Psoas muscle (tissue), 8 donors: ENCODE measurements around the gene SLC25A51. TPM values are rescaled to one million over a fixed set of nuclear protein-coding genes. Genes with fewer than 3 reads are reported as not detected.
A peak's percentile ranks its signal among the peaks of the same experiment; 100 is the strongest.

Source experiments
- ATAC-seq, 4 donors: fragments of 200-7000 bp; cut with Tn5 transposase; one replicate each; pipeline ENCODE4 v1.9.1; 2020; ENCODE audit warnings: moderate library complexity in 3 of 4, mild to moderate bottlenecking in 2 of 4
- DNase-seq, 2 donors: peaks; one replicate each; pipeline ENCODE4 v3.0.0-alpha.2; 2020
- H3K27ac ChIP-seq: fragments of 200-600 bp; one replicate; pipeline ENCODE4 v1.8.0; 2022
- H3K27me3 ChIP-seq, 3 donors: fragments of 200-600 bp in 1 of 3; one replicate each; pipeline versions ENCODE4 v1.6.1 to v1.8.0; 2013 to 2022; ENCODE audit warnings: low read length in 2 of 3, mild to moderate bottlenecking in 2 of 3, moderate library complexity in 1 of 3; ENCODE audit not compliant: insufficient read depth in 3 of 3
- H3K36me3 ChIP-seq, 2 donors: fragments of 200-600 bp in 1 of 2; one replicate each; pipeline versions ENCODE4 v1.6.1 to v1.8.0; 2013 to 2022; ENCODE audit warnings: low read depth in 1 of 2, mild to moderate bottlenecking in 1 of 2, moderate library complexity in 1 of 2; ENCODE audit not compliant: insufficient read depth in 1 of 2
- H3K4me1 ChIP-seq: fragments of 200-600 bp; one replicate; pipeline ENCODE4 v1.8.0; 2022
- H3K4me3 ChIP-seq: fragments of 200-600 bp; one replicate; pipeline ENCODE4 v1.8.0; 2022; ENCODE audit warnings: mild to moderate bottlenecking
- H3K9me3 ChIP-seq: fragments of 200-600 bp; one replicate; pipeline ENCODE4 v1.8.0; 2022
- WGBS, 3 donors: extraction: QIAGEN DNeasy Blood & Tissue Kit; methylation state at CpG; one replicate each; pipeline versions ENCODE4 v1.1.6 to v1.1.7; 2013; 5-methylcytosine and 5-hydroxymethylcytosine counted together
- intact Hi-C, 2 donors: fragments of 100-400 bp; cut with DNase I; formaldehyde crosslinking; loops; one replicate each; pipeline versions ENCODE4 v1.11.0 to v1.14.2; 2022
- polyA plus RNA-seq, 3 donors: library from polyadenylated mRNA; stranded (reverse); fragments of 200-250 nt; gene quantifications; one replicate each; pipeline ENCODE4 v1.2.3, GENCODE V29; 2013
- total RNA-seq, 4 donors: library from RNA; stranded (reverse); fragmentation: NEBNext Ultra II Directional in 2 of 4; extraction: Animal tissue kit (Norgen Biotek cat#: 25700) in 2 of 4; gene quantifications; one replicate each; pipeline versions ENCODE4 v1.2.1 to v1.2.4, GENCODE V29; 2021 to 2023
- TF ChIP-seq, protein P1 (sequence below): fragments of 200-600 bp; IDR thresholded peaks from one replicate; pipeline ENCODE4 v1.8.0; 2022; ENCODE audit warnings: antibody characterized with exemption
- donor health status: healthy with polysubstance abuse.
- donor health status: DM: no; HTN: no; CAD: no; lungs with moderate emphysema.
- donor health status: Bipolar disorder and iron deficiency.
- donor health status: healthy.
- donor health status: DM: yes; HTN: yes; CAD: no.
- donor health status: DM: no; HTN: no; CAD: no.
- donor health status: DM: no; HTN: no; CAD: no.
- donor health status: DM: yes; HTN: yes; CAD: no.

SLC25A51 gene
- total and polyA plus RNA-seq, 7 donors: 8.4 to 25.3 (median 18.4) TPM

DNA sequence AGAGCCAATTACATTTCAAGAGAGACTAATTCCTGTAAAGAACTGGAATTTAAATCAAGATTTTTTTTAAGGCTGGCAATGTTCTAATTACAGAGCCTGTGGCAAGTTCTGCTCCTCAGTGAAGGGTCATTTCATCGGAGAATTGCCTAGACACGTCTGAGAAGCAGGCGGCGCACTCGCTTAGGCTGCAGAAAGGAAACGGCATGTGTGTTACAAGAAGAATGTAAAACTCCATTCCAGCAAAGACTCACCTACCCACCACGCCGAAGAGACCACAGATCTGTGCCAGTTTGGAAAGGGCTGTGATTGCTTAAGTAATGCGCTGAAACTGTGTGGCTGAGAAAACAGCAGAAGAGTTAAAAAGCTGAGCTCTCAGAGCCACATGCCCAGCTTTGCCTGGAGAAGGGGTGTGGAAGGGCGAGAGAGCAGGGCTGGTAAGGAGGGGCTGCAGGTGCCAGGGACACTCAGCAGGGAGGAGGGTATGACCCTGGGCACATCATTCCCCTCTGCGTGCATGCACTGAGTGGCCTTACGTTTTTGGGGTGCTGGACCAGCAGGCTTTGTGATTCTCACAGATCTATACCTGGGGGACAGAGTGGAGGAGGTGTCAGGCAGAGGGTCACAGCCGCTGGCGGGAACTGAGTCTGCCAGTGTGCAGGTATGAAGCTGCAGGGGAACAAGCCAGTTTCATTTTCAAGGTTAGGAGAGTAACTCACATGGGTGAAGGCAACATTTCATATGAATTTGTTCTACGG is 17.8 kb upstream of the SLC25A51 start:
- ATAC-seq: no peak

DNA sequence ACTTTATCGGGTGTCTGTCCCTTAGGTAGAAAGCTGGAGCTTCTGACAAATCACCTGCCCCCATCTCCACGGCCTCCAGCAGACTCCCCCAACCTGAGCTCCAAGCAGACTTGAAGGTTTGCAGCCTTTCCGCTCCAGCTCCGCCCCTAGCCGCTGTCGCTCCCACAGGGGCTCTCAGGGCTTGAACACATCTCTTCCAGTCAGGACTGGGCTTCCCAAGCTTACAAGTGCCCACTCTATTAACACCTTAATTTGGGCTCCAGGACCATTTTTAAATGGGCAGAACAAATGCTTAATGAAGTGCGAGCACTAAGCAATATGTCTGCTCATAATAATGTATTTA is 17.2 kb upstream of the SLC25A51 start:
- Histone ChIP-seq H3K27me3 (no peaks in the 10 kb centered on the region), H3K27ac (no peak overlapping the region), H3K36me3 (peaks cover 2 to 9% of the 10 kb centered on the region in 2 donors), H3K9me3 (no peaks in the 10 kb centered on the region), H3K4me1 (peaks cover under 1% of the 10 kb centered on the region), H3K4me3 (no peak overlapping the region)
- TF ChIP-seq, protein P1, sequence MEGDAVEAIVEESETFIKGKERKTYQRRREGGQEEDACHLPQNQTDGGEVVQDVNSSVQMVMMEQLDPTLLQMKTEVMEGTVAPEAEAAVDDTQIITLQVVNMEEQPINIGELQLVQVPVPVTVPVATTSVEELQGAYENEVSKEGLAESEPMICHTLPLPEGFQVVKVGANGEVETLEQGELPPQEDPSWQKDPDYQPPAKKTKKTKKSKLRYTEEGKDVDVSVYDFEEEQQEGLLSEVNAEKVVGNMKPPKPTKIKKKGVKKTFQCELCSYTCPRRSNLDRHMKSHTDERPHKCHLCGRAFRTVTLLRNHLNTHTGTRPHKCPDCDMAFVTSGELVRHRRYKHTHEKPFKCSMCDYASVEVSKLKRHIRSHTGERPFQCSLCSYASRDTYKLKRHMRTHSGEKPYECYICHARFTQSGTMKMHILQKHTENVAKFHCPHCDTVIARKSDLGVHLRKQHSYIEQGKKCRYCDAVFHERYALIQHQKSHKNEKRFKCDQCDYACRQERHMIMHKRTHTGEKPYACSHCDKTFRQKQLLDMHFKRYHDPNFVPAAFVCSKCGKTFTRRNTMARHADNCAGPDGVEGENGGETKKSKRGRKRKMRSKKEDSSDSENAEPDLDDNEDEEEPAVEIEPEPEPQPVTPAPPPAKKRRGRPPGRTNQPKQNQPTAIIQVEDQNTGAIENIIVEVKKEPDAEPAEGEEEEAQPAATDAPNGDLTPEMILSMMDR: no peak
- no peak for ATAC-seq
- WGBS, 3 donors: 81 to 92% (median 90%) methylated on average over 7 of the region's 7 CpGs
- DNase-seq: no peak
- intact Hi-C loops: loop anchor here in 1 of 2 donors (5.0 kb wide), 1 partner anchor 96 kb away; no protein-coding TSS in a partner anchor

More for the DNA sequence above, 17.8 kb upstream of the SLC25A51 start:
- no peak overlapping the region for H3K4me3 ChIP-seq
- no peaks in the 10 kb centered on the region for H3K27me3 ChIP-seq
- WGBS, 3 donors: 84 to 89% (median 88%) methylated on average over 15 of the region's 15 CpGs
- TF ChIP-seq, protein P1: no peak
- H3K4me1 ChIP-seq: no peaks in the 10 kb centered on the region
- no peaks in the 10 kb centered on the region for H3K9me3 ChIP-seq
- no peak overlapping the region for H3K27ac ChIP-seq
- DNase-seq: no peak
- H3K36me3 ChIP-seq: peaks cover 2 to 9% of the 10 kb centered on the region in 2 donors
- intact Hi-C loops: loop anchor here in 1 of 2 donors (5.0 kb wide), 1 partner anchor 96 kb away; no protein-coding TSS in a partner anchor

DNA sequence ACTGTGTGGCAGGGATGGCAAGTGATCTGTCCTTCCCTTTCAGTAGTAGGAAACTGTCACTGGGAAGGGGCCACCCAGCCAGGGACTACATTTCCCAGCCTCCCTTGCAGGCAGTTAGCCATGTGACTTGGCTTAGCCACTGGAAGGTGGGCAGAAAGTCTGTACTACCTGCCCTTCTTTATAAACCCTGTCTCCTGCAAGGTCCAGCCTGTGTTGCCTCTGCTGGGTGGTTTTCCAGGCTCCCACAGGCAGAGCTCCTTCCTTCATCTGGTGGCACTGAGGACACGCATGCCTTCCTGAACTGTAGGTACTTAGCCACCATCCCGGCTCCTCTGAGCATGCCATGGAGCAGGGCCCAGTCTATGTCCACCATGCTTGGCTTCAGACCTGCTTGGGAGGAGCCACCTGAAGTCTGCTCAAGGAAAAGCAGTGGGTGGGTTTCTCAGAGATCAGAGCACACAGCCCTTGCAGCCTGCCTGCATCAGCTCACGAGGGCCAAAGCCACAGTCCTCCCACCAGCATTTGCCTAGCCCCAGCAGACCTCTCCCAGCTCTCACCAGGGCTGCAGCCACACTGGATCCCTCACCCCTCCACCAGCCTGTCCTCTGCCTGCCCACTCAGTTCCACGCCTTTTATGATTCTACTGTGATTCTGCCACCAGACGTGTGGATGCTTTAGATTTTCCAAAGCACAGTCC is 16.7 kb upstream of the SLC25A51 start:
- peaks cover 2 to 9% of the 10 kb centered on the region in 2 donors for H3K36me3 ChIP-seq
- intact Hi-C loops: loop anchor here in 1 of 2 donors (5.0 kb wide), 1 partner anchor 97 kb away; no protein-coding TSS in a partner anchor
- DNase-seq (no peak), ATAC-seq (peak in 1 of 4 donors; percentile 50)
- peaks cover 4% of the 10 kb centered on the region for H3K4me1 ChIP-seq
- H3K4me3 ChIP-seq: no peak overlapping the region
- no peaks in the 10 kb centered on the region for H3K9me3 ChIP-seq
- TF ChIP-seq, protein P1: no peak
- H3K27ac ChIP-seq: no peak overlapping the region
- no peaks in the 10 kb centered on the region for H3K27me3 ChIP-seq
- WGBS, 3 donors: 82 to 90% (median 89%) methylated on average over 5 of the region's 5 CpGs

DNA sequence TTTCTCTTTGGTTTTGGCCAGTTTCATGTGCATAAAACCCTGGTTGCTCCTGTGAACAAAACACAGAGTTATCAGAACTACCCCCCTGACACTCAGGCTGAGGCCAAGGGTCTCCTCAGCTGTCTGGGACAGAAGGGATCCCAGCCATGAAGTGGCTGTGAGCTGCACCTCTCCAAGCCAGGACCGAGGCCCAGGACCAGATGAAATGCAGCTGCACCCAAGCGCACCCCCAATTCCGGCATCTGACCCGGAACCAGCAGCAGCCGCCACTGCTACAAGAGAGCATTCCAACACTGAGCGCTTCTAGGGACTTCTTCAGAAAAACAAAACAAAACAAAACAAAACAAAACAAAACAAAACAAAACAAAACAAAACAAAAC is 16.0 kb upstream of the SLC25A51 start:
- Histone ChIP-seq H3K4me1 (peaks cover 4% of the 10 kb centered on the region), H3K27me3 (no peaks in the 10 kb centered on the region), H3K9me3 (no peaks in the 10 kb centered on the region), H3K4me3 (no peak overlapping the region), H3K36me3 (peaks cover 2 to 9% of the 10 kb centered on the region in 2 donors), H3K27ac (no peak overlapping the region)
- TF ChIP-seq, protein P1: no peak
- intact Hi-C loops: loop anchor here (5.0 to 10.0 kb wide), 5 partner anchors 47 to 345 kb away; partner anchors contain the start of gene SHB (in 2 of the 2)
- WGBS, 3 donors: 87 to 94% (median 88%) methylated on average over 6 of the region's 6 CpGs
- DNase-seq (no peak), ATAC-seq (no peak)
